ENCODE measurements around the gene MED16. TPM values are rescaled to one million over a fixed set of nuclear protein-coding genes. Genes with fewer than 3 reads are reported as not detected.
A peak's percentile ranks its signal among the peaks of the same experiment; 100 is the strongest.

The MED16 gene
- total and polyA plus RNA-seq, 2 of the 13 experiments (the other 11 are each of a cell fraction or from before 2014, with no cell fraction given): 13.3 to 14.8 TPM

GRCh38 chr19:850221-850978 lies 42.6 kb downstream of the MED16 start (continued):
- TF ChIP-seq ZNF687 (CRISPR knock-in tag; IDR thresholded peaks at IDR 0.05) (peak; percentile 30), UBTF (CRISPR knock-in tag; IDR thresholded peaks at IDR 0.05) (peak; percentile 65), SALL1 (CRISPR knock-in tag; IDR thresholded peaks at IDR 0.05) (0 out of 2 replicates have a peak, but pooled peaks have one; percentile 16), TCF7 (IDR thresholded peaks at IDR 0.05; ENCODE audit: low read depth) (no peak), ZNF512B (CRISPR knock-in tag; IDR thresholded peaks at IDR 0.05; ENCODE audit: borderline replicate concordance) (no peak), CCDC6 (CRISPR knock-in tag; IDR thresholded peaks at IDR 0.05) (no peak), HOXA3 (CRISPR knock-in tag; IDR thresholded peaks at IDR 0.05) (0 out of 2 replicates have a peak, but pooled peaks have one; percentile 10), GABPB1 (CRISPR knock-in tag; IDR thresholded peaks at IDR 0.05) (peak; percentile 21; the same call in 1 of the 2 replicates), HMG20B (CRISPR knock-in tag; conservative IDR thresholded peaks at IDR 0.05) (no peak), ZZZ3 (CRISPR knock-in tag; IDR thresholded peaks at IDR 0.05; ENCODE audit: borderline replicate concordance) (no peak), THRA (CRISPR knock-in tag; IDR thresholded peaks at IDR 0.05; ENCODE audit: borderline replicate concordance) (peak; percentile 80; the same call in 1 of the 2 replicates)
